NCI-H1092 treated with DMSO at 0.1 percent for 48 hours (cell line): ENCODE measurements around the gene PLA2G2D.

Experiments used
- DNase-seq: peaks from one replicate; lab custom pipeline; 2025; lab: John Stamatoyannopoulos, UW

Gene PLA2G2D

GRCh38 chr1:20114021-20114648 lies 5.2 kb downstream of the PLA2G2D start:
- no peak for DNase-seq

DNA sequence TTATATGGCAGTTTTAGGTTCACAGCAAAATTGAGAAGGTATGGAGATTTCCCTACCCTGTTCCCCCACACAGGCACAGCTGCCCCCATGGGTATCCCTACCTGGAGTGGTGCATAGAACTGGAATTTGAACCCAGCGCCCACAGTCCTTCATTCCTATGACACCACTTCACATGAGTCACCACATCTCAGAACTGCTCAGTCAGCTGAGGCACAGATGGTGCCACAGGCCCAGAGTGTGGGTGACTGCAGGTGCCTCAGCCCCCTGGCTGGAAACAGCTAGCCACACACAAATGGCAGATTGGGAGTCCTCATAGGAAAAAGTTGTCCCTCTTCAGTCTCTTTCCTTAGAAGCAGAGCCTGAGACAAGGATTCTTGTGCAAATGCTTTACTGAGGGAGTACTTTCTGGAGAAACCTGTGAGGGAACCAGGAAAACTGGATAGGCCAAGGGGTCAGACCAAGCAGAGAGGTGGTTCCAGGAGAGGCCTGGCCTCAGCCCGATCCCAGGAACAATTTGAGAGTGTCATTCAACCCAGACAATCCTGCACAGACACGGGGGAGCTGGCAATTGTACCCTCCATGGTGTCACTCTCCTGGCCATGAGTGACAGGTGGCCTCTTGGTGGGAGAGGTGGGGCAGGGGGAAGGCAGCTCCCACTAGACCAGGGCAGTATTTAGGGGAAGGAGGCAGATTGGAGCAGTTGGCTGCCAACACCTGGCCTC lies 6.9 kb downstream of the PLA2G2D start:
- DNase-seq, result no peak

GRCh38 chr1:20111452-20111851 lies 7.9 kb downstream of the PLA2G2D start:
- no peak for DNase-seq

GRCh38 chr1:20110679-20111078 lies 8.7 kb downstream of the PLA2G2D start:
- DNase-seq, result no peak

- no peak for DNase-seq
Observed at GRCh38 chr1:20109223-20109856, 10.0 kb downstream of the PLA2G2D start.

DNA sequence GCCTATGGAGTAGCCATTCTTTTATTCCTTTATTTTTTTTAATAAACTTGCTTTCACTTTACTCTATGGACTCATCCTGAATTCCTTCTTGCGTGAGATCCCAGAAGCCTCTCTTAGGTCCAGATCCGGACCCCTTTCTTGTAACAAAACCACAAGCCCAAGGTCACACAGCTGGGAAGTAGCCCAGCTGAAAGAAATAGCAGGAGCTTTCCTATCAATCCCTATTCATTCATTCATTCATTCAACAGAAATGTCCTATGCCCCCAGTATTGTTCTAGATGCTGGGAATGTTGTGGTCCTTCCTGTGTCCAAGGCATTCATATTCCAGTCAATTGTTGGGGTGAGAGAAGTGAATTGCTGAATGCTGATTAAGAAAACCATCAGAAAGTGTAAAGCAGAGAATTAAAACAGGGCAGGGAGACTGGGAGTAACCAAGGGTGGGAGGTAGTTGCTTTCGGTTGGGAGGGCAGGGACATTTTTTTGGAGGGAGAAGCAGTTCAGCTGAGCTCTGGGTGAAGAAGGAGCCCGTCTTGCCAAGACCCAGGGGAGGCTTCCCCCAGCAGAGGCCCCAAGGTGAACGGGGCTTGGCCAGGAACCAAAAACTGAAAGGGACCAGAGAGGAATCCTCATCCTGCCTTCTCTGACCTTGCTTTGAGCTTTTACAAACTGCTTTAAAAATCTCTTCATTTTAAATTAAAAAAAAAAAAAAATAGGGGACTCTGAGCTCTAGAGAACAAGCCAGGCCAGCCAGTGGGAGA lies 10.8 kb downstream of the PLA2G2D start:
- no peak for DNase-seq

GRCh38 chr1:20107796-20108195 lies 11.5 kb downstream of the PLA2G2D start:
- no peak for DNase-seq

GRCh38 chr1:20107351-20107750 lies 12.0 kb downstream of the PLA2G2D start:
- DNase-seq, result no peak

DNA sequence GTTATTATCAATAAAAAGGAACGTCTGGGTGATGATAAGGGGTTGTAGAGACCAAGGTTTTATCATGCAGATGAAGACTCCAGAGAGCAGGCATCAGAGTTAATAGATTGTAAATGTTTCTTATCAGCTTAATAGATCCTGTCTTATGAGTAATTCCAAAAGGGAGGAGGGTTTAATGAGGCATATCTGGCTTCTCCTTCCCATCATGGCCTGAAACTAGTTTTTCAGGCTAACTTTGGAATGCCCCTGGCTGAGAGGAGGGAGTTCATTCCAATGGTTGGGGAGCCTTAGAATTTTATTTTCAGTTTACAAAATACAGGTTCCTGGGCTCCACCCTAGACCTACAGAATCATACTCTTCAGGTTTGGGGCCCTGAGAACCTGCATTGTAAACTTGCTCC lies 13.5 kb downstream of the PLA2G2D start:
- DNase-seq, result no peak

DNA sequence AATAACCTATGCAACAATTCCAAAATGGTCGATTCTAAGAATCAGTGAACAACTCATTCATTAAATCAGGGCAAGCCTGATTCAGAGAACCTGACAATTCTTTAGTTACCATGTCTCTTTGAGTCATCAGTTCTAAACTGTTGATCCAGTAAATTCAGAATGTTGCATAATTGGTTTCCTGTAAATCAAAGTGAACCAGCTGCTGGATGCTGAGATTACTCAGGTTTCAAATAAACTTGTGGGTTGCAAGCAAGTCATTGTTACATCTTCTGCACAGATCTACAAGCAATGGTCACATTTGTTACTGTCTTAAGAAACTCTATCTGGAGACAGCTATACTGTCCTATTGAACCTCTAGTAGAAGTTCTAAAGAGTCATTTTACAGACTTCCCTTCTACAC lies 16.5 kb downstream of the PLA2G2D start:
- DNase-seq, result no peak

GRCh38 chr1:20100632-20101355 lies 18.5 kb downstream of the PLA2G2D start:
- DNase-seq, result peak; percentile 42

GRCh38 chr1:20099533-20099932 lies 19.8 kb downstream of the PLA2G2D start:
- no peak for DNase-seq

- no peak for DNase-seq
Observed at GRCh38 chr1:20096840-20097447, 22.4 kb downstream of the PLA2G2D start.

- peak; percentile 8 for DNase-seq
Observed at GRCh38 chr1:20095564-20096434, 23.5 kb downstream of the PLA2G2D start.

GRCh38 chr1:20093940-20094391 lies 25.4 kb downstream of the PLA2G2D start:
- no peak for DNase-seq

DNA sequence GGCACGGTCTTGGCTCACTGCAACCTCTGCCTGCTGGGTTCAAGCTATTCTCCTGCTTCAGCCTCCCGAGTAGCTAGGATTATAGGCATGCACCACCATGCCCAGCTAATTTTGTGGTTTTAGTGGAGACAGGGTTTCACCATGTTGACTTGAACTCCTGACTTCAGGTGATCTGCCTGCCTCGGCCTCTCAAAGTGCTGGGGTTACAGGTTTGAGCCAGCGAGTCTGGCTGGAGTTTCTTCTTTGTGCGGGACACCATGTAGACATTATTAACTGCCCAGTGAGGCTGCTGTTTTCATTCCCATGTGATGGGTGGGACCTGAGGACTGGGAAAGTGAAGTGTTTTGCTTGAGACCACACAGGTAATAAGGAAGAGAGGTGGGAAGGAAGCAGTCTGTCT lies 26.0 kb downstream of the PLA2G2D start:
- DNase-seq, result no peak

GRCh38 chr1:20090641-20091040 lies 28.7 kb downstream of the PLA2G2D start:
- no peak for DNase-seq

- DNase-seq, result no peak
Observed at GRCh38 chr1:20090119-20090518, 29.2 kb downstream of the PLA2G2D start.

- no peak for DNase-seq
Observed at GRCh38 chr1:20089328-20090077, 29.8 kb downstream of the PLA2G2D start.

- no peak for DNase-seq
Observed at GRCh38 chr1:20087668-20088067, 31.7 kb downstream of the PLA2G2D start.
